UCSD-AML1 (cell line): Measurements from ENCODE around the gene ERI2.
A peak's percentile ranks its signal among the peaks of the same experiment; 100 is the strongest.
"Not testable (repeated sequence)": the region's sequence is repeated elsewhere in the genome, so short reads cannot be mapped to it uniquely, and the experiment has no call there.

Source experiments
- DNase-seq: peaks from one replicate; lab custom pipeline; 2025; ENCODE audit not compliant: unreplicated experiment; lab: John Stamatoyannopoulos, UW

The ERI2 gene

DNA sequence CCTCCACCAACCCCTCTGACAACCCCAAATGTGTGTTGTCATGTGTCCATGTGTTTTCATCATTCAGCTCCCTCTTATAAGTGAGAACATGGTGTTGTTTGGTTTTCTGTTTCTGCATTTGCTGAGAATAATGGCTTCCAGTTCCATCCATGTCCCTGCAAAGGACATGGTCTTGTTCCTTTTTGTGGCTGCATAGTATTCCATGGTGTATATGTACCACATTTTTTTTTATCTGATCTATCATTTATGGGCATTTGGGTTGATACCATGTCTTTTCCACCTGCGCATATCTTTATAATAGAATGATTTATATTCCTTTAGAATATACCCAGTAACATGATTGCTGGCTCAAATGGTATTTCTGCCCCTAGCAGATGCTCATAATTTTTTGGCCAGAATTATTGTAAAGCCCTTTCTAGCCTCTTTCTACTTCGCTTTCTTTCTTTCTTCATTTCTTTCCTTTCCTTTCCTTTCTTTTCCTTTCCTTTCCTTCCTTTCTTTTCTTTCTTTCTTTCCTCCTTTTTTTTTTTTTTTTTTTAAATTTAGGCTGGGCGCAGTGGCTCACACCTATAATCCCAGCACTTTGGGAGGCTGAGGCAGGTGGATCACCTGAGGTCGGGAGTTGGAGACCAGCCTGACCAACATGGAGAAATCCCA is 12.8 kb upstream of the ERI2 start:
- no peak for DNase-seq

DNA sequence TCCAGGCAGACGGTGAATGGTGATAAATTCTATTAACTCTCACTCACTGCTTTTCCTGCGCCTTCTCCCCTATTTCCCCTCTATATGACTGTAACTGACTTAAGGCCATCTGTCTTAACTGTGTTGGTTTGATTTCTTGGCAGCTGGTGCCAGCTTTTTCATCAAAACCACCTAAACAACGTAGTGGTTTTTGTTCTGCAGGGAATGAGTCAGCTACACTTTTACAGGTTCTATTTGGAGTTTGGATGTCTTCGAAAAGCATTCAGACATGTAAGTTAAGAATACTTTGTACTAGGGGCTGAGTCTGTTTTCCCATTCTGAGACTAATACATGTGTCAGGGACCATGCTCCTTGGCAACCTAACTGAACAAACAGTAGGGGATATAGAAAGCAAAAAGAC is 8.5 kb upstream of the ERI2 start:
- DNase-seq = no peak

GRCh38 chr16:20812510-20812909 is 6.2 kb upstream of the ERI2 start:
- no peak for DNase-seq

DNA sequence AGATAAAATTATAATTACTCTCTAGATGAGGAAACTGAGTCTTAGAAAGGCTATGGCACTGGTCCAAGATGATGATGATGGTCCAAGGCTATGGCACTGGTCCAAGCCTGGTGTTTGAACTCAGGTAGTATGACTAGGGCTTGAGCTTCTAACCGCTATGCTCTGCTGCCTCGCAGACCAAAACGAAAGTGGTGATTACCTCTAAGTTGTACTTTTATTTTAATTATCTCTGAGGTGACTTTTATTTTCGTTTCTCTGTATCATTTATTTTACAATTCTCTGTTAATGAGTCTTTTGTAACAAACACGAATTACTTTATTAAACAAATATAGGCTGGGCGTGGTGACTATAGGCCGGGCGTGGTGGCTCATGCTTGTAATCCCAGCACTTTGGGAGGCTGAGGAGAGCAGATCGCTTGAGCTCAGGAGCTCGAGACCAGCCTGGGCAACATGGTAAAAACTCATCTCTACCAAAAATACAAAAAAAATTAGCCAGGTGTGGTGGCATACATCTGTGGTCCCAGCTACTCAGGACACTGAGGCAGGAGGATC is 5.7 kb upstream of the ERI2 start:
- DNase-seq = no peak

DNA sequence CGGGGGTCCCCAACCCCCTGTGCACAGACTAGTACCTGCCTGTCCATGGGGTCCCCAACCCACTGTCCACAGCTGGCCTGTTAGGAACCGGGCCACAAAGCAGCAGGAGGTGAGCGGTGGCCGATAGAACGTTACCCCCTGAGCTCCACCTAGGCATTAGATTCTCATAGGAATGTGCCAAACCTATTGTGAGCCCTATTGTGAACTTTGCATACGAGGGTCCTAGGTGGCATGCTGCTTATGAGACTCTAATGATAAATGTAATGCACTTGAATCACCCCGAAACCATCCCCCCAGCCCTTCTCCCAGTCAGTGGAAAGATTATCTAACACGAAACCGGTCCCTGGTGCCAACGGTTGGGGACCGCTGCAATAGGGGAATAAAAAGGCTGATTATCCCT is 1.6 kb upstream of the ERI2 start:
- DNase-seq = no peak

- not testable (repeated sequence) for DNase-seq
Observed at GRCh38 chr16:20805684-20806167, 546 bp downstream of the ERI2 start.

DNA sequence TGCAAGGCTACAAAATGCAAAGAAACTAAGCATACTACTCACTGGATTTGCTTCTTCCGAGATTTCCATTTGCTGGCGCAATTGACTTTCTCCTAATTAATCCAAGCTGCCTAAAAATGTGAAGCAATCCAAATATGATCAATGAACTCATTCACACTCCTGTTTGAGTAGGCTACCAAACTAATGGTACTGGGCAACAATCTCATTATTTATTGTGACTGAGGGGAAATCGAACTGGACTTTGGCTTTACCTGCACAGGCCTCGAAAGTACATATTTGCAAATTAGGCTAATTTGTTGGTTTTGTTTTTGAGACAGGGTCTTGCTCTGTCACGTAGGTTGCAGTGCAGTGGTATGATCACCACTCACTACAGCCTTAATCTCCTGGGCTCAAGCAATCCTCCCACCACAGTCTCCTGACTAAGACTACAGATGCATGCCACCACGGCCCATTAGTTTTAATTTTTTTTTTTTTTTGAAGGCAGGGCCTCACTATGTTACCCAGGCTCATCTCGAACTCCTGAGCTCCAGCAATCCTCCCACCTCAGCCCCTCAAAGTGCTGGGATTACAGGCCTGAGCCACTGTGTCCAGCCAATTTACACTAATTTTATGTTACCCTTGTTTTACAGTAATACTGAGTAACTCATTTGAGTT is 2.6 kb downstream of the ERI2 start:
- DNase-seq = no peak

GRCh38 chr16:20803192-20803560 is 3.1 kb downstream of the ERI2 start:
- DNase-seq = no peak

DNA sequence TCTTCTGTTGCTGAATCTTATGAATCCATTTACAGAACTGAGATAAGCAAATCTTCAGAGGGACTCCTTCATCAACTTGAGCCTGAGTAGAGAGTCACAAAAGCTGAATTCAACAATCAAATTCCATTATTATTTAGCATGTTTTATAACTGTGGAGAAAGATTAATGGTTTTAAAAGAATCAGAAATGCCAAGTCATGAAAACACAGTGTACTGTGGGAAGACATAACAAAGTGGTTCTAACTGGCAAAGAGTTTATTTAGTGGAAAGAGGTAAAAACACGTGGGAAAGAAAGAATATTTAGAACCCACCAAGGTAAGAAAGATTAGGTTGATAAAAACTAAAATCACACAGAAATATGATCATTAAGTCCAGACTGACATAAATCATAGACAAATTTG is 5.0 kb downstream of the ERI2 start:
- DNase-seq = no peak

- no peak for DNase-seq
Observed at GRCh38 chr16:20799599-20799998, 6.7 kb downstream of the ERI2 start.

- DNase-seq = no peak
Observed at GRCh38 chr16:20798364-20798763, 7.9 kb downstream of the ERI2 start.

DNA sequence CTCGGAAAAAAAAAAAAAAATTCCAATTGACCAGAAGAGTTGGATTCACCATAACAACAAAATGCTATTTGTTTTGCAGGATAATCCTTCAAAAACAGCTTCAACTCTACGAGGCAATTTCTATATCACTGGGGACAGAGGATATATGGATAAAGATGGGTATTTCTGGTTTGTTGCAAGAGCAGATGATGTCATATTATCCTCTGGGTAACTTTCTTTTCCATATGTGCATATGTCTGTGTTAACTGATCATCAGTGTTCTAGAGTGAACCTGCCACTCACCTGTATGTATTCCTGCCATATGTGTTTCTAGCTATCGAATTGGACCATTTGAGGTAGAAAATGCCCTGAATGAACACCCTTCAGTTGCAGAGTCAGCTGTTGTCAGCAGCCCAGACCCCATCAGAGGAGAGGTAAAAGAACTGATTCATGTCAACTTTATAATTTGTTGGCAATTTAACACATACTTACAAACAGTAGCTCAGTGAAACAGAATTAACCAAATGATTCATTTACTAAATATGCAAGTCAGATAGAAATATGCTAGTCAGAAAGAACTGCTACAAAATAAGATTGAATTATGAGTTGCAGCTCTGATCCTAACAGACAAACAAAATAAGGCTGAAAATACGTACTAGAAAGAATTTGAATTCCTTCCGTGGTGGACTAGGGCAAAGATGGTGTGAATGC is 14.2 kb downstream of the ERI2 start:
- DNase-seq = no peak

DNA sequence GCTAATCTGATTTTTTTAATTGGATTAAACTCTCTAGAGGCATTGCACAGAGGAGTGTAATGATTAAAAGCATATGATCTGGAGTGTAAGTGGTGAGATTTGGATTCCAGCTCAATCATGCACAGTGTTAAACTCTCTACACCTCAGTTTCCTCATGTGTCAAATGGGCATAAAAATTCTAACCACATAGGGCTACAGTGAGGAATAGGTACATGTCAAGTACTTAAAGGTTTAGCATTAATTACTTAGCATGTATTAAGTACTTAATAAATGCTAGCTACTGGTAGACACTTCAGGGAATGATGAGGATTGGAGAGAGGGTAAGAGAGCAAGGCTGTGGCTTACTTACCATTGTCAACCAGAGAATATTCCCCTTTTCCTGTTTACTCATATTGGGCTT is 17.1 kb downstream of the ERI2 start:
- no peak for DNase-seq

DNA sequence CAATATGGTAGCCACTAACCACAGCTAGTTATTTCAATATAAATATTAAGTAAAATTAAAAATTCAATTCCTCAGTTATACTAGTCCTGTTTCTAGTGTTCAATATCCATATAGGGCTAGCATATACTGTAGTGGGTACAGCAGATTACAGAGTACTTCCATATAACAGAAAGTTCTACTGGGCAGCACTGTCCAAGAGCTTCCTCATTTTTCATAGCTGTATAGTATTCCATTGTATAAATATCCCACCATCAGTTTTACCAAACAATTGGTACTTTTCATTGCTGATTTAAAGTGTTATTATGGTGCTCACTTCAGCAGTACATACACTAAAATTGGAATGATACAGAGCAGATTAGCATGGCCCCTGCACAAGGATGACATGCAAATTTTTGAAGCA is 22.1 kb downstream of the ERI2 start:
- DNase-seq = no peak

GRCh38 chr16:20782470-20782869 is 23.8 kb downstream of the ERI2 start:
- no peak for DNase-seq

GRCh38 chr16:20781697-20782096 is 24.6 kb downstream of the ERI2 start:
- DNase-seq = no peak

- peak; percentile 77 for DNase-seq
Observed at GRCh38 chr16:20774703-20775362, 31.4 kb downstream of the ERI2 start.

DNA sequence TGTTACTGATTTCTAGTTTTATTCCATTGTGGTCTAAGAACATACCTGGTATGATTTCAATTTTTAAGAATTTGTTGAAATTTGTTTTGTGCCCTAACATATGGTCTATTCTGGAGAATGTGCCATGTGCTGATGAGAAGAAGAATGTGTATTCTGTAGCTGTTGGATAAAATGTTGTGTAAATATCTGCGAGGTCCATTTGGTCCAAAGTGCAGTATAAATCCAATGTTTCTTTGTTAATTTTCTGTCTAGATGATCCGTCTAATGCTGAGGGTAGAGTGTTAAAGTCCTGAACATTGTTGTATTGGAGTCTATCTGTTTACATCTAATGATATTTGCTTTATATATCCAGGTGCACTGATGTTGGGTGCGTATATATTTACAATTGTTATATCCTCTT is 32.6 kb downstream of the ERI2 start:
- no peak for DNase-seq

DNA sequence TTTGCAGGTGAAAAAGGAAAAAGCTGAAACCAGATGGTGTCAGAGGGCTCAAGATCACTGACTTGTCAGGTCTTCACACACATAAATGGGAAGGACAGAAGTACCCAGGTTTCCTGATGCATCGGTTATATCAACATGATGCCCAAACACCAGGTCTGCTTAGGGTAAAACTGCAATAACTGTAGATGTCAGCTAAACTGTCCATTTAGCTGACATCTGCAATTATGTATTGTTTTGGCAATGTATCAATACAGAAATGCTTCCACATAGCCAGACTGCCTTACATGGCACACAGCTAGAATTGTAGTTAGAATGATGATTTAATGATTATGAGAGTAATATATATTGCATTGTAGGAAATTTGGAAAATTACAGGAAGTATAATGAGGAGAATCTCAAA is 37.5 kb downstream of the ERI2 start:
- no peak for DNase-seq

GRCh38 chr16:20768121-20768520 is 38.2 kb downstream of the ERI2 start:
- DNase-seq = no peak

- no peak for DNase-seq
Observed at GRCh38 chr16:20767577-20767976, 38.7 kb downstream of the ERI2 start.

GRCh38 chr16:20766294-20766693 is 40.0 kb downstream of the ERI2 start:
- no peak for DNase-seq
